LNCAP (cell line): ENCODE measurements around the gene HIVEP3.
A peak's percentile ranks its signal among the peaks of the same experiment; 100 is the strongest.

ENCODE experiments used
- TF ChIP-seq, protein P1 (sequence below): fragments of 450-650 bp; IDR thresholded peaks from 2 replicates; pipeline ENCODE4 v1.5.1; 2017; ENCODE audit warnings: mild to moderate bottlenecking

The HIVEP3 gene

DNA sequence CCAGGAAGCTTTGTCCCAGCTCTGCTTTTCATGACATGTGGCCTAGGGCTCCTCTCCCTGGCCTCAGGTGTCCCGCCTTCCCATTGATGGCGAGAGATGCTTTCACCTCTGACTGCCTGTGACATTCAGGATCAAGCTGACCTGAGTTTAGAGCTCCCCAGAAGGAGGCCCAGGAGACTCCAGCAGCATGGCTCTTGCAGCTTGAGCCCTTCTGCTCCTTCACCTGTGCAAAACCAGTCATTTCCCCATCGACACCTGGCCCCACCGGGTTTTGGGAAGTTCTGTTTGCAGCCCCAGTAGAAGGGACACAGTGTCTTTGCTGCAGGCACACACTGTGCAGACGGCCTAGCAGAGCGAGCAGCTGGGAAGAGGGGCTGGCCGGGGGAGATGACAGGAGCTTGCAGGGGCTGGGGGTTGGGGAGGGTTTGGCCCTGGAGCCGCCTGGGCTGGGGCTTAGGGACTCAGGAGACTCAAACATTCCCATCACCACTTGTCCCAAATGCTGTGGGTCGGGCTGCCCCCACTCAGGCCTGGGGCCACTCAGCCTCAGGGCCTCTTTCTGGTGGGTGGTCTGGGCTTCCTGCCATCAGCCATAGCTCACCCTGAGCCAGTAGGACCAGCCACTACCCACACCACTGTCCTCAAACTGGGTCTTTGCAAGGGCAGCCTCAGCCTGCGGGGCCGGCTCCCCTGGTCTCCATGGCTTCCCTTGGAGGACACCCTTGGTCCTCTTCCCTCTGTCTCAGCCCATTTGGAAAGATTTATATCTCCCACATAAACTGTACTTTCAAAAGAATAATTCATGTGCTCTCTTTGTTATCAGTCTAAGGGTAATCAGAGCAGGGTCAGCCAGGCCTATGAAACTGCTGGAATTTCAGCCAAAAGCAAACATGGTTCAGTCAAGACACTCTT, 430.4 kb downstream of the HIVEP3 start:
- TF ChIP-seq, protein P1, sequence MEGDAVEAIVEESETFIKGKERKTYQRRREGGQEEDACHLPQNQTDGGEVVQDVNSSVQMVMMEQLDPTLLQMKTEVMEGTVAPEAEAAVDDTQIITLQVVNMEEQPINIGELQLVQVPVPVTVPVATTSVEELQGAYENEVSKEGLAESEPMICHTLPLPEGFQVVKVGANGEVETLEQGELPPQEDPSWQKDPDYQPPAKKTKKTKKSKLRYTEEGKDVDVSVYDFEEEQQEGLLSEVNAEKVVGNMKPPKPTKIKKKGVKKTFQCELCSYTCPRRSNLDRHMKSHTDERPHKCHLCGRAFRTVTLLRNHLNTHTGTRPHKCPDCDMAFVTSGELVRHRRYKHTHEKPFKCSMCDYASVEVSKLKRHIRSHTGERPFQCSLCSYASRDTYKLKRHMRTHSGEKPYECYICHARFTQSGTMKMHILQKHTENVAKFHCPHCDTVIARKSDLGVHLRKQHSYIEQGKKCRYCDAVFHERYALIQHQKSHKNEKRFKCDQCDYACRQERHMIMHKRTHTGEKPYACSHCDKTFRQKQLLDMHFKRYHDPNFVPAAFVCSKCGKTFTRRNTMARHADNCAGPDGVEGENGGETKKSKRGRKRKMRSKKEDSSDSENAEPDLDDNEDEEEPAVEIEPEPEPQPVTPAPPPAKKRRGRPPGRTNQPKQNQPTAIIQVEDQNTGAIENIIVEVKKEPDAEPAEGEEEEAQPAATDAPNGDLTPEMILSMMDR: no peak

DNA sequence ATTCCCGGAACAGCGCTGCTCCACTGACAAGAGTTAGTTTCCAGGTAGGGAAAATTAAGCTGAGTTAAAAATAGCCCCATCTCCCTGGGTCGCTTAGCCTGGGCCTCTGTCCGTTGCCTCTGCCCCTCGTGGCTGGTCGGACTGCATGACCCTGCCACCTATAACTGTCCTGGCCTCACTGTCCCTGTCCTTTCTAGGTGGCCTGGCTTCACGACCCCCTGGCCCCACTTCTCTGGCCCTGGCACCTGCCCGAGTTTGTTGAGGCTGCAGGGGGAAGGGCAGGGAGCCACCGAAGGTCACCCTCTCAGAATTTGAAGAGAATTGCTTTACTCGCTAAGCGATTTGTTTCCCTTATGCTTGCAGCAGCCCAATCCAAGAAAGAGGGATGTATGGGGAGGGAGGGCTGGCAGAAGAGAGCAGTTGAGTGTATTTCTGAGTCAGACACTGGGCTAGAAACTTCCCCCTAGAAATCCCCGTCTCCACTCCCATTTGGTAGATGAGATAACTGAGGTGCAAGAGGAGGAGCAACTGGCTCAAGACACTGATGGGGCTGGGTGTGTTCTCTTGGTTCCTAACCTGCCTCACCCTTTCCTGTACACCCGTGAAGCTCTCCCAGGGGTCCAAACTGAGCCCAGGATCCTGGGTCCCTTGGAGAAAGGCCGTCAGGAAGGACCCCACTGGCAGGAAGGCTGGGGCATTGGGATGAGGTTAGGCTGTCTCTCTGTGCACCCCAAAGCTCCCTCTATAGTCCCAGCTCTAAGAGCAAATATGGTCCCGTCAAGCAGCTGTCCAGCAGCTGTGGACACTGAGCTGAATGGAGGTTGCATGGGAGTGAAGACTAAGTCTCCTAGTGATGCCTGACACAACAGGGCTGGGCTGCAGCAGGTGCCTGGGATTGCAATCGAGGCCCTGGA, 431.3 kb downstream of the HIVEP3 start:
- TF ChIP-seq, protein P1: no peak

DNA sequence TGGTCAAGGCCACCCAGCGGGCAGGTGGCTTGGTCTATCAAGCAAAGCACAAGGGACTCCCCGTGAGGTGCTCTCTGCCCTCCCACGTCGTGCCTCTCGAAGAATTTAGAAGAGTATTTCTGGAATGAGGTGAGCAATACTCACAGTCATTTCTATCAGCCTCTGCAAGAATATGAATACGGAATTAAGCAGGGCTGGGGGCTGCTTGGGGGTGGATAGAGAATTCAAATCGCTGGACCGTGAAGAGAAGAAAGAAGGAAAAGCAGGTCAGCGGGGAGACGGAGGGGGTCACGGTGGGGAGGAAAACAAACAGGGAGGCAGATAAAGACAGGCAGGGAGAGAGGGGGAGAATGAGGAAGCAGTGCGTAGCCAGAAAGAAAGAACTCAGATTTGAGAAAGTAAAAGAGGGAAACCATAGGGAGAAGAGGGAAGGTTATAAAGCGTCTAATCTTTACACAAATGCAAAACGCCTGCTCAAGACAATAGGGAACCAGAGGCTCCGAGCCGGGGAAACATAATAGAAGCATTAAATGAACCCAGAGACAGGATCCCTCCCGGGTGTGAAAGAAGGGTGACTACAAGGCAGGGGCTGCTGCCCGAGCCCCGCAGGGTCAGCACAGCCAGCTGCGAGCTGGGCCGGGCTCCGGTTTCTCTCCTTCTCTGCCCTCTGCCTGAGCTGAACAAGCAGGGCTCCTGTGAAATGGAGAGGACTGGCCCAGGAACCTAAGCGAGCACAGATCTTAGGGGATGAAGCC, 432.2 kb downstream of the HIVEP3 start:
- TF ChIP-seq, protein P1: no peak

DNA sequence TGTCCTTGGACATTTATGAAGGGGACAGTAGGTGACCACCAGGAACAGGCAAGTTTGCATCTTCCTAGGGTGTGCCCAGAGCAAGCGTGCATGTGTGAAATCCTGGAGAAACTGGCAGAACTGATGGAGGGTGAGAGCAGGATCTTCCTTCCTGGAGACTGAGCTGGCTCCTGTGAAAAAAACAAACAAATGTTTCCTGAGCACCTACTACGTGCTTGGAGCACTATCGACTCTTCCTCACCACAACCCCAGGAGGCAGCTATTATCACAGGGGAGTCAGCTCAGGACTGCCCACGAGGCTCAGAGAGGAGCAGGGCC, 432.7 kb downstream of the HIVEP3 start:
- TF ChIP-seq, protein P1: no peak

DNA sequence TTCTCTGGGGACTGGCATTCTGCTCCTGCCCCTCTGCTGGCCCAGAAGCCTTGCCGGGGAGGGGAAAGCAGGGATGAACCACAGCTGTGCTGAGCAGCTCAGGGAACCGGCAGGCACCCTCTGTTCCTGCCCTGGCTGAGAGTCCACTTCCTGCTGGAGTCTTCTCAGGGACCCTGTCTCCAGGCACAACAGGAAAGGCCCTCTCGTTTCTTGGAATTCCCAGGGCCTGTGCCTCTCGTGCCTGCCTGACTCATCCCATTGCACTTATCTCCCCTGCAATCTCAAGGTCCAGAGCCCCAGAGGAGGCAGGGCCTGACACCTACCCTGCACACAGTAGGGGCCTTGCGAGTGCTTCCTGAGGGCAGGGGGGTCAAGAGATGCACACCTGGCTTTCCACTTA, 433.1 kb downstream of the HIVEP3 start:
- TF ChIP-seq, protein P1: no peak

DNA sequence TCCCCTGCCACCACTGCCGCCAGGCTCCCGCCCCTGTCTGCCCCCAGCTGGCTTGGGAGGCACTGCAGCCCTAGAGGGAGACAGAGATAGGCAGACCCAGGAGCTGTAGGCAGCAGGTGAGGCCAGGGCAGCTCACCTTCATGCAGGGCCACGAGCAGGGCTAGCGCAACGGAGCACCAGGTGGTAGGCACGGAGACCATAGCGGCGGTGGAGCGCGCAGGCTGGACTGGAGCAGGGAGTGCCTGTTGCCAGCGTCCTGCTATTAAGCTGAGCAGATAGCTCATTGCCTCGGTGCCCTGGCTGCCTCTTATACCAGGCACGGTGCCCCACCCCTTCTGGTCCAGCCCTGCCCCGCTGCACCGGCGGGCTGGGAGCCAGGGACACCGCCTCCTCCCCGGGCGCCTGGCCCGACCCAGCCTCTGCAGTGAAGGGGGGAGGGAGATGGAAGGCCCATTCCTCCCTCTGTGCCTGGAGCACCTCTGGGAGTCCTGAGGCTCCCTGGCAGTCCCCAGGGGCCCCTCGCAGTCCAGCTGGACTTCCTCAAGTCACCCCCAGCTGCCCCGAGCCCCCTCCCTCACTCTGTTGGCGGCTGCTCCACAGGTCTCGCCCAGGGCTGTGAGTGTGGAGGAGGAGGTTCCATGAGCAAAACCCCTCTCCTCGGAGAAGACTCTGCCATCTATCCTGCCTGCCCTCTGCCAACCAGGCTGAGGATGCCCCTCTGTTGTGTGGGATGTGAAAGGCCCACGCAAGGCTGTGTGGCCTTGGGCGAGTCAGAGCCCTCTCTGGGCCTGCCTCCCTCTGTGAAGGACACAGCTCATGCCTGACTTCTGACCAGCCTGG, 434.1 kb downstream of the HIVEP3 start, which contains the start of gene EDN2:
TSS of gene EDN2 (minus strand) at position 282 of the 840 bp plus-strand sequence. CDS start at position 200, 82 bp downstream.
- TF ChIP-seq, protein P1: peak; percentile 38; the same call in 1 of the 2 replicates
